ENCODE results near the gene CDH12.

- TF ChIP-seq POLR2AphosphoS5 (IDR thresholded peaks at IDR 0.05; ENCODE audit: low read depth, low read length) (no peak), SIN3A (IDR thresholded peaks at IDR 0.05; ENCODE audit: borderline replicate concordance, insufficient read depth, low read length) (no peak), TAF1 (IDR thresholded peaks at IDR 0.05; ENCODE audit: borderline replicate concordance, insufficient read depth, low read length) (no peak)
Observed at GRCh38 chr5:22079566-22079965, 773.6 kb downstream of the CDH12 start.

Measured in PFSK-1 (cell line).